ENCODE results near the gene UNC119B.

Gene UNC119B

GRCh38 chr12:120735181-120735580, 24.9 kb downstream of the UNC119B start:
- TF ChIP-seq CTCF (conservative IDR thresholded peaks at IDR 0.05; ENCODE audit: low read length): no peak
- no peak for DNase-seq (ENCODE audit: low read depth)
- H3K4me3 ChIP-seq (ENCODE audit: low read length): no peak overlapping the region

- DNase-seq (ENCODE audit: low read depth): no peak
- no peak overlapping the region for H3K4me3 ChIP-seq (ENCODE audit: low read length)
- no peak for TF ChIP-seq CTCF (conservative IDR thresholded peaks at IDR 0.05; ENCODE audit: low read length)
Measured at GRCh38 chr12:120736404-120737331, 26.4 kb downstream of the UNC119B start.

GRCh38 chr12:120737557-120738251, 27.4 kb downstream of the UNC119B start:
- no peak overlapping the region for H3K4me3 ChIP-seq (ENCODE audit: low read length)
- DNase-seq (ENCODE audit: low read depth): no peak
- TF ChIP-seq CTCF (conservative IDR thresholded peaks at IDR 0.05; ENCODE audit: low read length): peak; percentile 21

- DNase-seq (ENCODE audit: low read depth): no peak
- no peak overlapping the region for H3K4me3 ChIP-seq (ENCODE audit: low read length)
- no peak for TF ChIP-seq CTCF (conservative IDR thresholded peaks at IDR 0.05; ENCODE audit: low read length)
Measured at GRCh38 chr12:120738252-120739030, 28.2 kb downstream of the UNC119B start.

GRCh38 chr12:120739031-120739762, 28.9 kb downstream of the UNC119B start:
- H3K4me3 ChIP-seq (ENCODE audit: low read length): no peak overlapping the region
- DNase-seq (ENCODE audit: low read depth): no peak
- TF ChIP-seq CTCF (conservative IDR thresholded peaks at IDR 0.05; ENCODE audit: low read length): no peak

- no peak overlapping the region for H3K4me3 ChIP-seq (ENCODE audit: low read length)
- DNase-seq (ENCODE audit: low read depth): no peak
- no peak for TF ChIP-seq CTCF (conservative IDR thresholded peaks at IDR 0.05; ENCODE audit: low read length)
Measured at GRCh38 chr12:120739821-120740613, 29.8 kb downstream of the UNC119B start.

All from AG10803 (cell line).